Activated B cell treated with CpG ODN at 0.5 μM for 24 hours (primary cell): ENCODE results near the gene MGLL. TPM values are rescaled to one million over a fixed set of nuclear protein-coding genes. Genes with fewer than 3 reads are reported as not detected.
A peak's percentile ranks its signal among the peaks of the same experiment; 100 is the strongest.

ENCODE experiments used
- ATAC-seq: fragments of 200-7000 bp; cut with Tn5 transposase; one replicate; pipeline ENCODE4 v1.10.0; 2021; ENCODE audit warnings: low read depth, mild to moderate bottlenecking, moderate library complexity
- CTCF ChIA-PET: fragments of 350-600 bp; sonication (Branson Sonifier 250); formaldehyde crosslinking; loops from one replicate; lab custom pipeline; 2021; ENCODE audit warnings: antibody characterized with exemption; lab: Charles Lee
- POLR2A ChIA-PET: fragments of 350-600 bp; sonication (Branson Sonifier 250); formaldehyde crosslinking; loops from one replicate; lab custom pipeline; 2021; ENCODE audit warnings: antibody characterized with exemption; lab: Charles Lee
- DNase-seq: peaks from one replicate; pipeline ENCODE4 v3.0.0; 2022
- H3K27ac Mint-ChIP-seq: one replicate; pipeline ENCODE4 v1.8.0; 2020; ENCODE audit warnings: mixed read lengths
- H3K27me3 Mint-ChIP-seq: one replicate; pipeline ENCODE4 v1.8.0; 2021; ENCODE audit warnings: mixed read lengths
- H3K36me3 Mint-ChIP-seq: one replicate; pipeline ENCODE4 v1.8.0; 2021; ENCODE audit warnings: low read depth, mixed read lengths
- H3K4me1 Mint-ChIP-seq: one replicate; pipeline ENCODE4 v1.8.0; 2021; ENCODE audit warnings: mixed read lengths
- H3K4me3 Mint-ChIP-seq: one replicate; pipeline ENCODE4 v1.8.0; 2020; ENCODE audit warnings: mild to moderate bottlenecking, mixed read lengths
- H3K9me3 Mint-ChIP-seq: one replicate; pipeline ENCODE4 v1.8.0; 2020; ENCODE audit warnings: mixed read lengths
- CTCF ChIP-seq: fragments of 200-600 bp; IDR thresholded peaks from one replicate; pipeline ENCODE4 v1.8.0; 2022; ENCODE audit warnings: antibody characterized with exemption, mild to moderate bottlenecking
- intact Hi-C: fragments of 100-400 bp; cut with micrococcal nuclease; formaldehyde crosslinking; loops from one replicate; pipeline ENCODE4 v1.15.1; 2024
- total RNA-seq: library from RNA; stranded (reverse); gene quantifications from 2 replicates; pipeline ENCODE4 v1.2.3, GENCODE V29; 2022

The MGLL gene
- total RNA-seq, 1 donor from 2014 or later = 19.1 TPM

- intact Hi-C loops = loop anchor here (5.0 kb wide), 2 partner anchors 57 to 317 kb away; partner anchors contain the start of gene SEC61A1
These were observed 87.4 kb downstream of the MGLL start for GRCh38 chr3:127734754-127735473.

GRCh38 chr3:127734181-127734720, 88.1 kb downstream of the MGLL start:
- H3K27ac Mint-ChIP-seq = no peak overlapping the region
- H3K27me3 Mint-ChIP-seq = no peaks in the 10 kb centered on the region
- no peaks in the 10 kb centered on the region for H3K36me3 Mint-ChIP-seq
- CTCF ChIA-PET = interaction anchor here (0.6 kb wide), 1 partner anchor 26 kb away, joined by 3 read pairs; no protein-coding TSS in a partner anchor
- DNase-seq = no peak
- H3K4me1 Mint-ChIP-seq = peaks cover 55% of the 10 kb centered on the region
- no peak for ATAC-seq
- POLR2A ChIA-PET = no interaction called here
- no peaks in the 10 kb centered on the region for H3K9me3 Mint-ChIP-seq
- H3K4me3 Mint-ChIP-seq = no peak overlapping the region
- no peak for TF ChIP-seq CTCF
- intact Hi-C loops = no loop called here

More at GRCh38 chr3:127734754-127735473, 87.4 kb downstream of the MGLL start:
- POLR2A ChIA-PET = interaction anchor here (1.7 to 1.9 kb wide), 3 partner anchors 16 to 88 kb away, joined by 10 to 24 read pairs (median 19); partner anchors contain the start of gene MGLL
- DNase-seq = no peak
- no peak for TF ChIP-seq CTCF
- ATAC-seq = no peak
- CTCF ChIA-PET = interaction anchor here (1.6 kb wide), 2 partner anchors 39 to 89 kb away, joined by 4 to 10 read pairs; no protein-coding TSS in a partner anchor
- H3K27ac Mint-ChIP-seq = peak overlapping the region; percentile 38
- no peaks in the 10 kb centered on the region for H3K36me3 Mint-ChIP-seq
- H3K9me3 Mint-ChIP-seq = no peaks in the 10 kb centered on the region
- peaks cover 49% of the 10 kb centered on the region for H3K4me1 Mint-ChIP-seq
- no peaks in the 10 kb centered on the region for H3K27me3 Mint-ChIP-seq
- H3K4me3 Mint-ChIP-seq = peak overlapping the region; percentile 12

GRCh38 chr3:127733781-127734180, 88.5 kb downstream of the MGLL start:
- POLR2A ChIA-PET = no interaction called here
- Mint-ChIP-seq H3K4me3 (no peak overlapping the region), H3K27ac (no peak overlapping the region), H3K27me3 (no peaks in the 10 kb centered on the region), H3K36me3 (no peaks in the 10 kb centered on the region), H3K4me1 (peaks cover 56% of the 10 kb centered on the region), H3K9me3 (no peaks in the 10 kb centered on the region)
- intact Hi-C loops = no loop called here
- TF ChIP-seq CTCF = no peak
- DNase-seq (no peak), ATAC-seq (no peak)
- CTCF ChIA-PET = interaction anchor here (0.6 kb wide), 1 partner anchor 27 kb away, joined by 3 read pairs; no protein-coding TSS in a partner anchor

GRCh38 chr3:127732879-127733350, 89.4 kb downstream of the MGLL start:
- ChIA-PET POLR2A (no interaction called here), CTCF (no interaction called here)
- no peaks in the 10 kb centered on the region for H3K9me3 Mint-ChIP-seq
- intact Hi-C loops = no loop called here
- no peak overlapping the region for H3K27ac Mint-ChIP-seq
- TF ChIP-seq CTCF = no peak
- no peaks in the 10 kb centered on the region for H3K27me3 Mint-ChIP-seq
- no peak for ATAC-seq
- peaks cover 56% of the 10 kb centered on the region for H3K4me1 Mint-ChIP-seq
- no peaks in the 10 kb centered on the region for H3K36me3 Mint-ChIP-seq
- no peak for DNase-seq
- H3K4me3 Mint-ChIP-seq = no peak overlapping the region

- DNase-seq = no peak
- Mint-ChIP-seq H3K27me3 (no peaks in the 10 kb centered on the region), H3K9me3 (no peaks in the 10 kb centered on the region), H3K36me3 (no peaks in the 10 kb centered on the region), H3K4me3 (no peak overlapping the region), H3K27ac (no peak overlapping the region), H3K4me1 (peaks cover 54% of the 10 kb centered on the region)
- no peak for TF ChIP-seq CTCF
- no peak for ATAC-seq
- ChIA-PET CTCF (no interaction called here), POLR2A (no interaction called here)
- intact Hi-C loops = no loop called here
These were observed 90.0 kb downstream of the MGLL start for GRCh38 chr3:127732303-127732702.
